Astrocyte (in vitro differentiated cells and primary cell): Measurements from ENCODE around the gene TERB1.

ENCODE experiments used
- CTCF ChIP-seq: IDR thresholded peaks from 2 replicates; pipeline ENCODE4 v1.5.1; 2011; ENCODE audit warnings: low read depth, mild to moderate bottlenecking, inconsistent platforms, low read length, moderate library complexity; ENCODE audit not compliant: insufficient read depth
- EZH2 ChIP-seq: IDR thresholded peaks from 2 replicates; pipeline ENCODE4 v1.6.1; 2012; ENCODE audit warnings: mild to moderate bottlenecking, low read length, inconsistent platforms; ENCODE audit not compliant: insufficient read depth

- TF ChIP-seq CTCF: no peak
- TF ChIP-seq EZH2: no peak
Measured at GRCh38 chr16:66754819-66755218, 46.6 kb downstream of the TERB1 start.
